Measurements from ENCODE around the gene TMED9.
A peak's percentile ranks its signal among the peaks of the same experiment; 100 is the strongest.

TMED9 gene

DNA sequence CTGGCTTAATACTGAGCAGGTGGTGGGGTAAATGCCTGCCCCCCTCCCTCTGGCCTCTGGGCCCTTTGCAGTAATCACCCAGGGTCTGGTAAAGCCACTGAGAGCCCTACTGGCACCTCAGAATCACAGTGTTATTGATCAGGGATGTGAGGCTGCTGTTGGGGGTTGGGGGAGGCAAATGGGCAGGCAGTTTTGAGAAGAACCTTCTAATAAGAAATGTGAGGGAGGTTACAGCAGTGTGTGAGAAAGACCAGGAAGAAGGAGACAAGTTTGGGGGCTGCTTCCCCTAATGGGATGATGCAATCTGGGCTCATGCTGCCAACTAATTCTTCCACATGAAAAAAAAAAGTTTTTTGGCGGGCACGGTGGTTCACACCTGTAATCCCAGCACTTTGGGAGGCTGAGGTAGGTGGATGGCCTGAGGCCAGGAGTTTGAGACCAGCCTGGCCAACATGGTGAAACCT, 4.8 kb downstream of the TMED9 start:
- Mint-ChIP-seq H3K4me3 (no peak overlapping the region), H3K27me3 (no peaks in the 10 kb centered on the region), H3K27ac (no peak overlapping the region), H3K36me3 (peaks cover 40% of the 10 kb centered on the region), H3K9me3 (no peaks in the 10 kb centered on the region), H3K4me1 (peaks cover 36% of the 10 kb centered on the region)
- ATAC-seq = no peak

DNA sequence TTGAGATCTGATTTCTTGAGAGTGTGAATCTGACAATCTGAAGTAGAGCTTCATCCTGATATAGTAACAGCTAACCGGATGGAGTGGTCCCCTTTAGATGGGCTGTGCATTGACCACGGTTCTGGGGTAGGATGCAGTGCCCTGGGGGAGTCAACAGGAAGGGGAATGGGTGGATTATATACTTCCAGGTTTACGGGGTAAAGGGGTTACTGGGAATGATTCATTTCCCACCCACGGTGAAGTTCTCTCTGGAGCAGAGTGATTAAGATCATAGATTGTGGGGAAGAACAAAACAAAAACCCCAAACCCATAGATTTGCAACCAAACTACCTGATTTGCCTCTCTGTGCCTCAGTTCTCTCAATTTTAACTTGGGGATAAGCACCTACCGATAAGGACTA, 6.5 kb downstream of the TMED9 start:
- peak overlapping the region; percentile 83 for H3K27ac Mint-ChIP-seq

DNA sequence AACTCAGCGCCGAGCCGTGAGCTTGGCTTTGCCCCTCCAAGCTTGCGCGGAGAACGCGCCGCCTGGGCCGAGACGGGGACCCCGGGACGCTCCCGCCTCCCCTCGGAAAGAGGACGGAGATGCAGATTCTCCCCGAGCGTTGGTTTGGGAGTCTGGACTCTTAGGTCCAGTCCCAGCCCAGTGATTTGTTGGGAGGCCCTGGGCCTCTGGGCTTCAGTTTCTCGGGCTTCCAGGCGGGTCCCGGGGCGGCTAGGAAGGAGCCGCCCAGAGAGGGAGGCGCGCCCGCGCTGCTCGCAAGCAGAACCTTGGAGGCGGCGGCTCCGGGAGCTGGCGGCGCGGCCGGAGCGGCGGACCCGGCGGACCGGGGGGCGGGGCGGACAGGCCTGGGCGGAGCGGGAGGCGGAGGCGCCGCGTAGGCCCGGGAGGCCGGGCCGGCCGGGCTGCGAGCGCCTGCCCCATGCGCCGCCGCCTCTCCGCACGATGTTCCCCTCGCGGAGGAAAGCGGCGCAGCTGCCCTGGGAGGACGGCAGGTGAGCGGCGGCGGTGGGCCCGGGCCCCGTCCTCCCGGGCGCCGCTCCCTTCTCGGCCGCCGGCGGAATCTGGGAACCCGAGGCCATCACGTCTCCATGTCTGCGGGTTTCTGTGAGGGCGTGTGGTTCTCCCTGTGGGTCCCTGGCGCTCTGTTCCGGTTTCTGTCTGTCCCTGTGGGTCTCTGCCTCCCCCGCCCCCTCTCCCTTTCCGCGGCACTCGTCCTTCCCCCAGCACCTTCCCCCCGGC, 7.9 kb downstream of the TMED9 start, which contains the start of gene B4GALT7:
TSS of gene B4GALT7 (plus strand) at position 402 of the 777 bp plus-strand sequence. CDS start at position 481, 79 bp downstream.
- Mint-ChIP-seq H3K4me1 (peaks cover 38% of the 10 kb centered on the region), H3K27ac (peak within 1 kb of the TSS; percentile 83), H3K36me3 (peaks cover 27% of the 10 kb centered on the region), H3K27me3 (no peaks in the 10 kb centered on the region), H3K4me3 (peak within 1 kb of the TSS; percentile 88), H3K9me3 (no peaks in the 10 kb centered on the region)
- ATAC-seq = peak; percentile 96

More for the DNA sequence above, 6.5 kb downstream of the TMED9 start:
- ATAC-seq = no peak
- H3K27me3 Mint-ChIP-seq = no peaks in the 10 kb centered on the region
- H3K9me3 Mint-ChIP-seq = no peaks in the 10 kb centered on the region
- H3K4me3 Mint-ChIP-seq = peak overlapping the region; percentile 55
- peaks cover 40% of the 10 kb centered on the region for H3K4me1 Mint-ChIP-seq
- H3K36me3 Mint-ChIP-seq = peaks cover 31% of the 10 kb centered on the region

DNA sequence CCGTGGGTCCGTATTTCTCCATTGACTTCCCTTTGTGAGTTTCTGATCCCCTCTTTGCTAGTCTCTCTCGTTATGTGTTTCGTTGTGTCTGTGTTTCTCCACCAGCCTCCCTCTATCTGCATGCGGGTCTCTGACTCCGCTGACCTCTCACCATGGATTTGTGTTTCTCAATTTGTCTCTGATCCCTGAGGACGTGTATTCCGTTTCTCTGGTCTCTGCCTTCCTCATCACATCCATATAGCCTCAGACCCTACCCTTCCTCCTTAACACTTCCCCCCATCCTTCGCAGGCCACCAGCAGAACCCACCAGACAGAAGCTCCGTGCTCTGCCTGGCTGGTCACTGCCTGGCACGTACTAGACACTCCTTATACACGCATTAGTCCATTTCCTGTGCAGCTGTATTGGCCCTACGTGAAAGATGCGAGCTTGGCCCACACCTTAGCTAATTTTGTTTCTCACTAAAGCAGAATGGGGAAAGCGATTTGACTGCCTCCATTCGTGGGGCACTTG, 8.6 kb downstream of the TMED9 start:
- Mint-ChIP-seq H3K9me3 (no peaks in the 10 kb centered on the region), H3K36me3 (peaks cover 27% of the 10 kb centered on the region), H3K4me1 (peaks cover 45% of the 10 kb centered on the region), H3K27me3 (no peaks in the 10 kb centered on the region), H3K4me3 (peak overlapping the region; percentile 88), H3K27ac (peak overlapping the region; percentile 83)
- peak; percentile 17 for ATAC-seq

DNA sequence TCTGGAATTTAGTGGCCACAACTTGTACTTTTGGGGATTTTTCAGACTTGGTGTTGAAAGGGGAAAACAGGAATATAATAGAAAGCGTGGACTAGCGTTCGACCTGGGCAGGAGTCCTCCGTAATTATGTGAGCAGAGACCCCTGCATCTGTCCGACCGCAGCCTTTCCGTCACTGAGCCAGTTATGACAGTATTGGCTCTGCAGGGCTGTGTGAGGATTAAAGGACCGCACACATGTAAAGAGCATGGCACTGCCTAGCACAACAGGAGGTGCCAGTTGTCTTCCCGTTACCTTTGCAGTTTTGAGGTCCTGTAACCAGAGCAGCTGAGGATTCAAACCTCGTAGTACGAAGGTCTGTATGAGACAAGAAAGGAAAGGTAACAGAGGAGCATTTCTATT, 9.1 kb downstream of the TMED9 start:
- Mint-ChIP-seq H3K9me3 (no peaks in the 10 kb centered on the region), H3K36me3 (peaks cover 27% of the 10 kb centered on the region), H3K27ac (peak overlapping the region; percentile 83), H3K4me1 (peaks cover 49% of the 10 kb centered on the region), H3K27me3 (no peaks in the 10 kb centered on the region), H3K4me3 (peak overlapping the region; percentile 88)
- ATAC-seq = no peak

DNA sequence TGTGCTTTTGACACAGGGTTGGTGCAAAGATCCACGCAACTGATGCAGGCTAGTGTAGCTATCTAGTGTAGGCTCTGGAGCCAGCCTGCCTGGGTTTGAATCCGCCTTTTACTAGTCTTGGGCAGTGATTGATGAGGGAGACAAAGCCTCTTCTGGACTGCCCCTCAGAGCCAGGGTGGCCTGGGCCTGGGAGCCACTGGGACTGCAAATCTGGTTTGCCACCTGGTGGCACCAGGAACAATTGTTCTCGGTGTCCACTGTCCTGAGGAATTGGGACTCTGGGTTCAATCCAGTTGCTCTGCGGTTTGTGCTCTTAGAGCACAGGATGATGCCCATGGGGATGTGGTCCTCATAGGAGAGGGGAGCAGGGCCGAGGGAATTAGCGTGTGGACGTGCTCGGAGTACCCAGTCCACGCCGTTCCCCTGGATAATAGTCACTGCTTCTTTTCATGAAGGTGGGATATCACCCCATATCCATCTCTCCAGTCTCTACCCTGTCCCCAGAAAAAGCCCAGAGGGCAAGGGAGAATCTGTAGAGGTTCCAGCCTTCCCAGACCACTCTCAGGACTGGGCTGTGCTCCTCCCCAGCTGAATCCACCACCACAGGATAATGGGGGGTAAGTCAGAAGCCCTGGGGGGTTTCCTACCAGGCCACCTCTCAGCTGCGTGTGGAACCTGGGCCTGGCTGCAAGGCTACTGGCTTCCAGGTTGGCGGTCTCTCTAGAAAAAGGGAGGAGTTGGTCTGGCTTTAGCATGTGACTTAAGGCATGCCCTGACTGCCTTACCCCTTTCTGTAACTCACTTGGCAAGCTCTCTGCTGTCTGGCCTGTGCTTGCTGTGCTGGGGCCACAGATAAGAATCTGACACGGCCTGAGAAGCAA, 9.8 kb downstream of the TMED9 start:
- ATAC-seq = no peak
- H3K4me1 Mint-ChIP-seq = peaks cover 49% of the 10 kb centered on the region
- H3K27ac Mint-ChIP-seq = no peak overlapping the region
- no peaks in the 10 kb centered on the region for H3K9me3 Mint-ChIP-seq
- H3K27me3 Mint-ChIP-seq = no peaks in the 10 kb centered on the region
- no peak overlapping the region for H3K4me3 Mint-ChIP-seq
- H3K36me3 Mint-ChIP-seq = peaks cover 22% of the 10 kb centered on the region

DNA sequence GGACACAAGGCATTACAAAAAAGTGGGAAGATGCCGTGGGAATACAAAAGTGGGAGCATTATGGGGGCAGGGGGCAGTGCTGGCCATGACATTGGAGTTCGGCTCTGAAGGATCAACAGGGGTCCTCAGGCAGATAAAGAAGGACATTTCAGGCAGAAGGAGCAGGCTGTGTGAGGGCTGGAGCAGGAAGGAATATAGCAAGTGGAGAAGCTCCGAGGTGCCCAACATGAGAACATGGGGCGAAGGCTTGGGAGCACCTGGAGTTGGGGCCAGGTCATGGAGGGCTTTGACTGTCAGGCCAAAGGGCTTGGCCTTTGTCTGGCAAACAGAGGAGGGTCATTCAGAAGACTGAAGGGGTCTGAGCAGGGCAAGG, 10.4 kb downstream of the TMED9 start:
- H3K36me3 Mint-ChIP-seq = peaks cover 20% of the 10 kb centered on the region
- H3K9me3 Mint-ChIP-seq = no peaks in the 10 kb centered on the region
- H3K27me3 Mint-ChIP-seq = no peaks in the 10 kb centered on the region
- peaks cover 55% of the 10 kb centered on the region for H3K4me1 Mint-ChIP-seq
- no peak overlapping the region for H3K4me3 Mint-ChIP-seq
- no peak overlapping the region for H3K27ac Mint-ChIP-seq
- ATAC-seq = no peak

DNA sequence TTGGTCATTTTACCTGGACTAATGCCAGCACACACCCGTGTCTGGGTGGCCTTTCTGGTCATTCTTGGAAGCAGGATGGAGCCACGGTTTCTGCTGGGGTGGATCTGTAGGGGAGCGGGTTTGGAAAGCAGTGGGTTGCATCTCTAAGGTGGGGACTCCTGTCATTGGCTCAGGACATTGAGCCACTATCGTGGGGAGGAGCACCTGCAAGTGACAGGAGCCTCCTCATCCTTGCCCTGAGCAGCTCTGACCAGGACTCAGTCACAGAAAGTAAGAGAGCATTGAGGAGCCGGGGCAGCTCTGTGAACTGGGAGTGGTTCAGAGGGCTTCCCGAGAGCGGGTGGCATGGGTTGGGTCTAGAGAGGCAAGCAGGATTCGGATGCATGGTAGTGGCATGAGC, 11.6 kb downstream of the TMED9 start:
- Mint-ChIP-seq H3K4me3 (no peak overlapping the region), H3K36me3 (peaks cover 20% of the 10 kb centered on the region), H3K27ac (no peak overlapping the region), H3K27me3 (no peaks in the 10 kb centered on the region), H3K9me3 (no peaks in the 10 kb centered on the region), H3K4me1 (peaks cover 53% of the 10 kb centered on the region)
- ATAC-seq = no peak

DNA sequence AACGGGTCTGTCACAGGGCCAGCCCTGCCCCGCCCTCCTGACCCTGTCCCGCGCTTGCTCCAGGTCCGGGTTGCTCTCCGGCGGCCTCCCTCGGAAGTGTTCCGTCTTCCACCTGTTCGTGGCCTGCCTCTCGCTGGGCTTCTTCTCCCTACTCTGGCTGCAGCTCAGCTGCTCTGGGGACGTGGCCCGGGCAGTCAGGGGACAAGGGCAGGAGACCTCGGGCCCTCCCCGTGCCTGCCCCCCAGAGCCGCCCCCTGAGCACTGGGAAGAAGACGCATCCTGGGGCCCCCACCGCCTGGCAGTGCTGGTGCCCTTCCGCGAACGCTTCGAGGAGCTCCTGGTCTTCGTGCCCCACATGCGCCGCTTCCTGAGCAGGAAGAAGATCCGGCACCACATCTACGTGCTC, 12.1 kb downstream of the TMED9 start:
- Mint-ChIP-seq H3K36me3 (peaks cover 20% of the 10 kb centered on the region), H3K4me1 (peaks cover 52% of the 10 kb centered on the region)

DNA sequence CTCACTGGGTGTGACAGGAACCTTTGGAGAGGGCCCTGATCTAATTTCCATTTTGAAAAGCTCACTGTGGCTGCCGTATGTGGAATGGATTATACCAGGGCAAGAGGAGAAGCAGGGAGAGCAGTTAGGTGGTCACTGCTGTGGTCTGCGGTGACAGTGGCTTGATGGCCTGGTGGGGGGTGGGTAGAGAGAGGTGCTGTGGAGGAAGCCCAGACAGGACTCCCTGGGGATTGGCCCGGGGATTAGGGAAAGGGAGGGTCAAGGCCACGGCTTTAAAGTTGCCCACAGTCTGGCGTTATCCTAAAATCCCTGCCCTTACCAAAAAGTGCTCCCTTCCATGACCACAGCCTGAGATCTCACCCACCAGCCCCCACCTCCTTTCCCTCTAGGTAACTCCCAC, 12.7 kb downstream of the TMED9 start:
- H3K4me1 Mint-ChIP-seq = peaks cover 52% of the 10 kb centered on the region

More for the DNA sequence above, 12.1 kb downstream of the TMED9 start:
- H3K27ac Mint-ChIP-seq = no peak overlapping the region
- H3K9me3 Mint-ChIP-seq = no peaks in the 10 kb centered on the region
- ATAC-seq = no peak
- H3K27me3 Mint-ChIP-seq = no peaks in the 10 kb centered on the region
- H3K4me3 Mint-ChIP-seq = no peak overlapping the region

DNA sequence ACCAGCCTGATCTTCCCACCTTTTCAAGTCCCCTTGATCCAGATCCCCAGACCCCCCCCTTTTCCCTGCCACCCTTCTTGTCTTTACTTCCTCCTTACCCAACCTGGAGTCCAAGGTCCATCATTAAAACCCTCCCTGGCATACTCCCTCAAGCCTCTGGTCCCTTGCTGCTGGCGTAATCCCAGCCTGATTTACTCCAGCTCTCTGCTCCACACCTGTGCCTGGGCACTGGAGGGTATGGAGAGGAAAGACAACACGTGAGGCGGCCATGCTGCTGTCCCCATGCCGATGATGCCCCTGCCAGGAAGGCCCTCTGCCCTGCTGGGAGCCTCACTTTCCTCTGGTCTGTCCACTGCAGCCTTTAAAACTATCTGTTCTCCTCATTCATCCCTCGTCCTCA, 13.1 kb downstream of the TMED9 start:
- H3K4me1 Mint-ChIP-seq = peaks cover 52% of the 10 kb centered on the region
- H3K4me3 Mint-ChIP-seq = no peak overlapping the region
- peaks cover 20% of the 10 kb centered on the region for H3K36me3 Mint-ChIP-seq
- no peaks in the 10 kb centered on the region for H3K9me3 Mint-ChIP-seq
- no peak for ATAC-seq
- H3K27me3 Mint-ChIP-seq = no peaks in the 10 kb centered on the region
- peak overlapping the region; percentile 20 for H3K27ac Mint-ChIP-seq

More for the DNA sequence above, 12.7 kb downstream of the TMED9 start:
- H3K9me3 Mint-ChIP-seq = no peaks in the 10 kb centered on the region
- no peak for ATAC-seq
- peak overlapping the region; percentile 20 for H3K27ac Mint-ChIP-seq
- peaks cover 20% of the 10 kb centered on the region for H3K36me3 Mint-ChIP-seq
- H3K4me3 Mint-ChIP-seq = no peak overlapping the region
- no peaks in the 10 kb centered on the region for H3K27me3 Mint-ChIP-seq

DNA sequence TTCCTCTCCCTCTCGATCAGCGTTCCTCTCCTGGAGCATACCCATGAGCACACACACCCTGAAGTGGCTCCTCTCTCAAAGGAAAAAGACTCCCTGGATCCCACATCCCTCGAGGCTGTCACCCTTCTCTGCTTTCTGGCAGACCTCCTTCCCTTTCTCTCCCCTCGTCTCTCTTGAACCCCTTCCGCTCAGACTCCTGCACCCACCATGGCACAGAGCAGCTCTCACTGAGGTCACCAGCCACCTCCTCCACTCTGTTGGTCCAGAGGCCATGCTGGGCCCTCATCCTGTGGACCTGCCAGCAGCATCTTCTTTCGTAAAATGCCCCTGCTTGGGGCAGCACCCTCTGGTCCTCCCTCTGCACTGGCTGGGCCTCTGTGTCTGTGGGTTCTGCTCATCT, 13.7 kb downstream of the TMED9 start:
- no peak for ATAC-seq
- Mint-ChIP-seq H3K4me1 (peaks cover 47% of the 10 kb centered on the region), H3K36me3 (peaks cover 20% of the 10 kb centered on the region), H3K27ac (peak overlapping the region; percentile 20), H3K9me3 (no peaks in the 10 kb centered on the region), H3K4me3 (no peak overlapping the region), H3K27me3 (no peaks in the 10 kb centered on the region)

DNA sequence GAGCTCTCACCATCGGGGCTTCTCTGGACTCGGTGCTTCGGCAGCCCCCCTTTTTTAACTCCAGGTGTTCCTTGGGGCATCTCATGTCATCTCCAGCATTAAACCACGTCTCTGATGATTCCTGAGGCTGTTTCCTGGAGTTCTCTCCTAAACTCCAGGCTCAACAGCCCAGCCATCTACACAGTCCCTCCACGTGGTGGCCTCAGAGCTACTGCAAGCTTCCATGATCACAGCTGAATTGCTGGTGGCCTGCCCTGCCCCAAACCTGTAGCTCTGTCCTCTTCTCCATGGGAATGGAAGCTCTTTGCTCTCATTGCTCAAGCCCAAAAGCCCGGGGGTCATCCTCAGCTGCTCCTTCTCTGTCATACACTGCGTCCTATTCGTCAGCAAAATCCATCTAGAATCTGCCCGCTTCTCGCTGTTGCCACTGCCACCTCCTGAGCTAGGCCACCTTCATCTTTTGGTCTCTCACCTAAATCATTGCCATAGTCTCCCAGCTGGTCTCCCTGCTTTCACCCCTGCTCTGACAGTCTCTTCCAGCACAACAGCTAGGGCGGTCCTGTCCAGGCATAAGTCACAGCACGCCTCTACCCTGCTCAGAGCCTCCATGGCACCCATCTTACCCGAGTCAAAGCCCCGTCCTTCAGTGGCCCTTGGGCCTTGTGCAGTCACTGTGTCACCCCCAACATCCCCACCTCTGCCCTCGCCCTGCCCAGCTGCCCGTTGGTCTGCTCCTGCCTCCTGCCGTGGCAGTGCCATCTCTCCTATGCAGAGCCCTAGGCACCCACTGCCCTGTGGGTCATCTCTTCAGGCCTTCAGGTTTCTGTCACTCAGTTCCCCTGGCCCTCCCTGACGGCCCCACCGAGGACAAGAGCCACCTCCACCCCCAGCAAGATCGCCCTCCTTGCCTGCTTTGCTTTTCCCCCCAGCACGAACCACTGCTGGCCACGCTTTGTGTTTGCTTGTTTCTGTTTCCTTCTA, 14.4 kb downstream of the TMED9 start:
- no peaks in the 10 kb centered on the region for H3K9me3 Mint-ChIP-seq
- H3K4me1 Mint-ChIP-seq = peaks cover 42% of the 10 kb centered on the region
- no peak for ATAC-seq
- H3K27ac Mint-ChIP-seq = no peak overlapping the region
- H3K27me3 Mint-ChIP-seq = no peaks in the 10 kb centered on the region
- peaks cover 20% of the 10 kb centered on the region for H3K36me3 Mint-ChIP-seq
- no peak overlapping the region for H3K4me3 Mint-ChIP-seq

DNA sequence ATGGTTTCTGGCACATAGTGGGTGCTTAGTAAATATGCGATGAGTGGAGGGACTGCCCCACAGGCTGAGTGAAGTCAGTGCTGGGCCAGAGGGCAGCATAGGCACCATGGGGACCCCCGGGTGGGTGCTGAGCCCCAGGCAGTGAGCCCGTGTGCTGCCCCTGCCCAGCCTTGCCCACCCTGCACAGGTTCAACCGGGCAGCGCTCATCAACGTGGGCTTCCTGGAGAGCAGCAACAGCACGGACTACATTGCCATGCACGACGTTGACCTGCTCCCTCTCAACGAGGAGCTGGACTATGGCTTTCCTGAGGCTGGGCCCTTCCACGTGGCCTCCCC, 15.1 kb downstream of the TMED9 start:
- no peaks in the 10 kb centered on the region for H3K9me3 Mint-ChIP-seq
- no peak overlapping the region for H3K27ac Mint-ChIP-seq
- no peak overlapping the region for H3K4me3 Mint-ChIP-seq
- H3K36me3 Mint-ChIP-seq = peaks cover 21% of the 10 kb centered on the region
- ATAC-seq = no peak
- H3K27me3 Mint-ChIP-seq = no peaks in the 10 kb centered on the region
- H3K4me1 Mint-ChIP-seq = peaks cover 42% of the 10 kb centered on the region

Measured in stimulated activated memory B cell treated with anti-CD40 and anti-IgM and Interleukin-4, amounts not matched to agents 10 μg/mL and 1 μg/mL and 100 μg/mL, for 72 hours (primary cell).